Caco-2 (cell line): ENCODE data around the gene C15orf40. TPM values are rescaled to one million over a fixed set of nuclear protein-coding genes. Genes with fewer than 3 reads are reported as not detected.

ENCODE experiments used
- BruUV-seq: library from RNA; stranded (reverse); fragments of 400-500 nt; replicated peaks from 2 replicates; lab custom pipeline; 2021; lab: Mats Ljungman, UMichigan
- CTCF ChIA-PET: fragments of 300-600 bp; sonication (Branson Sonifier 250); formaldehyde crosslinking; loops from one replicate; lab custom pipeline; 2022; ENCODE audit warnings: antibody characterized with exemption; lab: Charles Lee
- POLR2A ChIA-PET: fragments of 300-600 bp; sonication (Branson Sonifier 250); formaldehyde crosslinking; loops from one replicate; lab custom pipeline; 2022; ENCODE audit warnings: antibody characterized with exemption; lab: Charles Lee
- DNase-seq, 2 experiments: peaks; one replicate each; pipeline versions ENCODE4 v3.0.0 to v3.0.0-alpha.2; 2020 to 2022
- H3K27me3 ChIP-seq: replicated peaks from 2 replicates; pipeline ENCODE4 v1.6.0; 2011; ENCODE audit warnings: low read length; ENCODE audit not compliant: control insufficient read depth, insufficient read depth
- H3K36me3 ChIP-seq: 2 replicates; pipeline ENCODE4 v1.5.1; 2011; ENCODE audit warnings: low read length; ENCODE audit not compliant: control insufficient read depth, insufficient read depth
- H3K4me1 ChIP-seq: fragments of 250-450 bp; sonication (Bioruptor Pico); 2 replicates; pipeline ENCODE4 v1.5.1; 2020; ENCODE audit warnings: mild to moderate bottlenecking
- H3K4me3 ChIP-seq: 2 replicates; pipeline ENCODE4 v1.5.1; 2011; ENCODE audit warnings: low read depth, mild to moderate bottlenecking, control low read depth, low read length
- H3K9me3 ChIP-seq: fragments of 250-450 bp; sonication (Bioruptor Pico); 2 replicates; pipeline ENCODE4 v1.5.1; 2020; ENCODE audit warnings: mild to moderate bottlenecking, moderate library complexity
- H3K27ac Mint-ChIP-seq: one replicate; pipeline ENCODE4 v1.8.0; 2022; ENCODE audit warnings: mixed read lengths; ENCODE audit not compliant: unreplicated experiment
- H3K27me3 Mint-ChIP-seq: one replicate; pipeline ENCODE4 v1.8.0; 2022; ENCODE audit warnings: mixed read lengths; ENCODE audit not compliant: insufficient read depth, unreplicated experiment
- H3K36me3 Mint-ChIP-seq: one replicate; pipeline ENCODE4 v1.8.0; 2022; ENCODE audit warnings: mild to moderate bottlenecking, mixed read lengths; ENCODE audit not compliant: insufficient read depth, unreplicated experiment
- H3K4me1 Mint-ChIP-seq: one replicate; pipeline ENCODE4 v1.8.0; 2022; ENCODE audit warnings: low read depth, mixed read lengths; ENCODE audit not compliant: unreplicated experiment
- H3K4me3 Mint-ChIP-seq: one replicate; pipeline ENCODE4 v1.8.0; 2022; ENCODE audit warnings: mild to moderate bottlenecking, moderate library complexity, mixed read lengths; ENCODE audit not compliant: unreplicated experiment
- H3K9me3 Mint-ChIP-seq: one replicate; pipeline ENCODE4 v1.8.0; 2022; ENCODE audit warnings: mixed read lengths; ENCODE audit not compliant: unreplicated experiment
- CTCF ChIP-seq, 2 experiments: fragments of 200-600 bp in 1 of 2; IDR thresholded peaks; 1 replicate in 1 of 2; 2 replicates in 1 of 2; pipeline versions ENCODE4 v1.5.1 to v1.8.0; 2011 to 2022; ENCODE audit warnings: antibody characterized with exemption in 1 of 2, control low read depth in 1 of 2, inconsistent platforms in 1 of 2, low read depth in 1 of 2, low read length in 1 of 2, mild to moderate bottlenecking in 1 of 2, moderate library complexity in 1 of 2; ENCODE audit not compliant: insufficient read depth in 1 of 2, severe bottlenecking in 1 of 2, unreplicated experiment in 1 of 2
- intact Hi-C: fragments of 100-400 bp; cut with micrococcal nuclease; formaldehyde crosslinking; loops from one replicate; pipeline ENCODE4 v1.10.0; 2022; ENCODE audit not compliant: unreplicated experiment
- total RNA-seq: library from RNA; stranded (reverse); gene quantifications from 2 replicates; pipeline ENCODE4 v1.2.3, GENCODE V29; 2022

C15orf40 gene
- total RNA-seq, 1 experiment from 2014 or later: 27.2 TPM

GRCh38 chr15:82960766-82961165 is 50.7 kb downstream of the C15orf40 start:
- H3K36me3 ChIP-seq: no peaks in the 10 kb centered on the region
- H3K9me3 ChIP-seq: no peaks in the 10 kb centered on the region
- TF ChIP-seq CTCF (IDR thresholded peaks at IDR 0.05; ENCODE audit: insufficient read depth in 1 of 2, low read depth in 1 of 2, low read length in 1 of 2, severe bottlenecking in 1 of 2, unreplicated experiment in 1 of 2): no peak
- DNase-seq: no peak
- H3K9me3 Mint-ChIP-seq: no peaks in the 10 kb centered on the region
- H3K4me1 Mint-ChIP-seq: no peaks in the 10 kb centered on the region
- H3K4me3 ChIP-seq: no peak overlapping the region
- CTCF ChIA-PET: no interaction called here
- H3K4me3 Mint-ChIP-seq: no peak overlapping the region
- H3K27me3 ChIP-seq: no peaks in the 10 kb centered on the region
- no peaks in the 10 kb centered on the region for H3K4me1 ChIP-seq
- no peak overlapping the region for H3K27ac Mint-ChIP-seq
- no peaks in the 10 kb centered on the region for H3K27me3 Mint-ChIP-seq
- POLR2A ChIA-PET: no interaction called here
- BruUV-seq: no TSS peak
- intact Hi-C loops: no loop called here
- no peaks in the 10 kb centered on the region for H3K36me3 Mint-ChIP-seq

GRCh38 chr15:82959423-82959822 is 52.0 kb downstream of the C15orf40 start:
- intact Hi-C loops: no loop called here
- no peaks in the 10 kb centered on the region for H3K9me3 Mint-ChIP-seq
- H3K27me3 Mint-ChIP-seq: no peaks in the 10 kb centered on the region
- Histone ChIP-seq H3K36me3 (no peaks in the 10 kb centered on the region), H3K4me1 (no peaks in the 10 kb centered on the region), H3K27me3 (no peaks in the 10 kb centered on the region), H3K4me3 (no peak overlapping the region), H3K9me3 (no peaks in the 10 kb centered on the region)
- TF ChIP-seq CTCF (IDR thresholded peaks at IDR 0.05; ENCODE audit: insufficient read depth in 1 of 2, low read depth in 1 of 2, low read length in 1 of 2, severe bottlenecking in 1 of 2, unreplicated experiment in 1 of 2): no peak
- no TSS peak for BruUV-seq
- no peak overlapping the region for H3K4me3 Mint-ChIP-seq
- H3K27ac Mint-ChIP-seq: no peak overlapping the region
- DNase-seq: no peak
- CTCF ChIA-PET: no interaction called here
- POLR2A ChIA-PET: no interaction called here
- no peaks in the 10 kb centered on the region for H3K4me1 Mint-ChIP-seq
- H3K36me3 Mint-ChIP-seq: no peaks in the 10 kb centered on the region

GRCh38 chr15:82958638-82959037 is 52.8 kb downstream of the C15orf40 start:
- H3K9me3 Mint-ChIP-seq: no peaks in the 10 kb centered on the region
- POLR2A ChIA-PET: no interaction called here

More at GRCh38 chr15:82958638-82959037, 52.8 kb downstream of the C15orf40 start:
- no peak overlapping the region for H3K27ac Mint-ChIP-seq
- H3K4me3 Mint-ChIP-seq: no peak overlapping the region
- no peaks in the 10 kb centered on the region for H3K4me1 ChIP-seq
- no peaks in the 10 kb centered on the region for H3K36me3 ChIP-seq
- TF ChIP-seq CTCF (IDR thresholded peaks at IDR 0.05; ENCODE audit: insufficient read depth in 1 of 2, low read depth in 1 of 2, low read length in 1 of 2, severe bottlenecking in 1 of 2, unreplicated experiment in 1 of 2): no peak
- H3K4me3 ChIP-seq: no peak overlapping the region
- intact Hi-C loops: no loop called here
- no peaks in the 10 kb centered on the region for H3K4me1 Mint-ChIP-seq
- H3K9me3 ChIP-seq: no peaks in the 10 kb centered on the region
- H3K27me3 ChIP-seq: no peaks in the 10 kb centered on the region
- CTCF ChIA-PET: no interaction called here
- no peaks in the 10 kb centered on the region for H3K36me3 Mint-ChIP-seq
- no TSS peak for BruUV-seq
- DNase-seq: no peak
- H3K27me3 Mint-ChIP-seq: no peaks in the 10 kb centered on the region
